OCI-LY3 (cell line): Measurements from ENCODE around the gene ANK2.

Experiments
- CTCF ChIP-seq: fragments of 200-600, 300-600 bp; sonication (generic); IDR thresholded peaks from 2 replicates; pipeline ENCODE4 v1.5.1; 2014; ENCODE audit warnings: antibody characterized with exemption, low read length, low read depth
- EZH2phosphoT487 ChIP-seq: fragments of 200-600 bp; shearing (Covaris generic); IDR thresholded peaks from 2 replicates; pipeline ENCODE4 v1.6.1; 2018; ENCODE audit warnings: antibody characterized with exemption, mixed run types, low read depth

- TF ChIP-seq CTCF (no peak), EZH2phosphoT487 (no peak)
Measured at GRCh38 chr4:113293043-113293560, 243.6 kb downstream of the ANK2 start.
